Muscle layer of colon (tissue), 2 donors: ENCODE data around the gene EPHA2.

Experiments used
- H3K27ac ChIP-seq: one replicate; pipeline ENCODE4 v1.7.0; 2013; ENCODE audit warnings: low read depth, mild to moderate bottlenecking, low read length, moderate library complexity
- H3K27me3 ChIP-seq, 2 donors: one replicate each; pipeline ENCODE4 v1.7.0; 2013; ENCODE audit warnings: low read length in 2 of 2, mild to moderate bottlenecking in 2 of 2; ENCODE audit not compliant: insufficient read depth in 2 of 2, control insufficient read depth in 1 of 2
- H3K36me3 ChIP-seq: one replicate; pipeline ENCODE4 v1.7.0; 2013; ENCODE audit warnings: mild to moderate bottlenecking, low read length; ENCODE audit not compliant: insufficient read depth
- H3K4me1 ChIP-seq: one replicate; pipeline ENCODE4 v1.7.0; 2013; ENCODE audit warnings: mild to moderate bottlenecking, low read length; ENCODE audit not compliant: insufficient read depth
- H3K4me3 ChIP-seq, 2 donors: one replicate each; pipeline ENCODE4 v1.7.0; 2013; ENCODE audit warnings: low read length in 2 of 2, low read depth in 1 of 2, mild to moderate bottlenecking in 1 of 2, moderate library complexity in 1 of 2
- H3K9ac ChIP-seq: one replicate; pipeline ENCODE4 v1.7.0; 2013; ENCODE audit warnings: low read length
- H3K9me3 ChIP-seq: one replicate; pipeline ENCODE4 v1.7.0; 2013; ENCODE audit warnings: mild to moderate bottlenecking, low read length
- donor health status: abdominal sarcoma.
- donor health status: Adenocarcinoma of cecum.

Gene EPHA2

GRCh38 chr1:16137890-16138467, 17.9 kb downstream of the EPHA2 start:
- Histone ChIP-seq H3K9ac (no peak overlapping the region), H3K4me3 (no peak overlapping the region), H3K4me1 (peaks cover 17% of the 10 kb centered on the region), H3K36me3 (no peaks in the 10 kb centered on the region), H3K27me3 (no peaks in the 10 kb centered on the region), H3K27ac (no peak overlapping the region), H3K9me3 (no peaks in the 10 kb centered on the region)

- H3K27ac ChIP-seq = no peak overlapping the region
- H3K4me3 ChIP-seq = no peak overlapping the region
- no peaks in the 10 kb centered on the region for H3K4me1 ChIP-seq
- no peaks in the 10 kb centered on the region for H3K27me3 ChIP-seq
- no peaks in the 10 kb centered on the region for H3K9me3 ChIP-seq
- no peak overlapping the region for H3K9ac ChIP-seq
- no peaks in the 10 kb centered on the region for H3K36me3 ChIP-seq
Measured at GRCh38 chr1:16135501-16135900, 20.4 kb downstream of the EPHA2 start.

GRCh38 chr1:16134906-16135305, 21.0 kb downstream of the EPHA2 start:
- Histone ChIP-seq H3K27ac (no peak overlapping the region), H3K27me3 (no peaks in the 10 kb centered on the region), H3K4me1 (no peaks in the 10 kb centered on the region), H3K9me3 (no peaks in the 10 kb centered on the region), H3K4me3 (no peak overlapping the region), H3K36me3 (no peaks in the 10 kb centered on the region), H3K9ac (no peak overlapping the region)

DNA sequence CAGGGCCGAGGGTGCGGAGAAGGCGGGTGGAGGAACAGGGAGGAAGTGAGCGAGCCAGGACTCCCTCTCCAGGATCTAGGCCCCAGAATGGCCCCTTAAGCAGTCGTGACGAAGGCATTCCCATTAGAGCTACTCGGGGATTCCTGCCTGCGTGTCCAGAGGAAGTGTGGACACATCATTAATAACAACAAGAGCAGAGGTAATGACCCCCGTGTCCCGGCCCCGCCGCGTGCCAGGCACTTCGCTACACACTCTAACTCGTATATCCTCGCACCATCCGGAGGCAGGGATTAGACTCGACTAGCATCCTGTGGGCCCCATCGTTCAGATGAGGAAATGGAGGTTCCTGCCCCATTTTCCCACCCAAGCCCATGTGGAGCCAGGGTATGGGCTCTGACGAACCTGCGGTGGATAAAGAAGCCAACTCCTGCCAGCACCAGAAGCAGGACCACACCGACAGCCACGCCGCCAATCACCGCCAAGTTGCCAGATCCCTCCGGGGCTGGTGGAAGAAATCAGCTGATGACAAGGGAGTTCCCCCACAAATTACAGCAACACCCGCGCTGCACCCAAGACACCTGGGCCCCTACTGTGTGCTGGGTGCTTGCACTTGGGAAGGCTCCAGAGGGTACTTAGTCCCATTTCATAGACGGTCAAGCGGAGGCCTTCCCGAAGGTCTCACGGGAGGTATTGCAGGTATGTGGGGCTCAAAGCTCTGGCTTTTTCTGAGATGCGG, 21.6 kb downstream of the EPHA2 start:
- H3K9ac ChIP-seq = no peak overlapping the region
- H3K4me3 ChIP-seq = no peak overlapping the region
- no peaks in the 10 kb centered on the region for H3K27me3 ChIP-seq
- no peaks in the 10 kb centered on the region for H3K9me3 ChIP-seq
- H3K27ac ChIP-seq = no peak overlapping the region
- no peaks in the 10 kb centered on the region for H3K4me1 ChIP-seq
- no peaks in the 10 kb centered on the region for H3K36me3 ChIP-seq

DNA sequence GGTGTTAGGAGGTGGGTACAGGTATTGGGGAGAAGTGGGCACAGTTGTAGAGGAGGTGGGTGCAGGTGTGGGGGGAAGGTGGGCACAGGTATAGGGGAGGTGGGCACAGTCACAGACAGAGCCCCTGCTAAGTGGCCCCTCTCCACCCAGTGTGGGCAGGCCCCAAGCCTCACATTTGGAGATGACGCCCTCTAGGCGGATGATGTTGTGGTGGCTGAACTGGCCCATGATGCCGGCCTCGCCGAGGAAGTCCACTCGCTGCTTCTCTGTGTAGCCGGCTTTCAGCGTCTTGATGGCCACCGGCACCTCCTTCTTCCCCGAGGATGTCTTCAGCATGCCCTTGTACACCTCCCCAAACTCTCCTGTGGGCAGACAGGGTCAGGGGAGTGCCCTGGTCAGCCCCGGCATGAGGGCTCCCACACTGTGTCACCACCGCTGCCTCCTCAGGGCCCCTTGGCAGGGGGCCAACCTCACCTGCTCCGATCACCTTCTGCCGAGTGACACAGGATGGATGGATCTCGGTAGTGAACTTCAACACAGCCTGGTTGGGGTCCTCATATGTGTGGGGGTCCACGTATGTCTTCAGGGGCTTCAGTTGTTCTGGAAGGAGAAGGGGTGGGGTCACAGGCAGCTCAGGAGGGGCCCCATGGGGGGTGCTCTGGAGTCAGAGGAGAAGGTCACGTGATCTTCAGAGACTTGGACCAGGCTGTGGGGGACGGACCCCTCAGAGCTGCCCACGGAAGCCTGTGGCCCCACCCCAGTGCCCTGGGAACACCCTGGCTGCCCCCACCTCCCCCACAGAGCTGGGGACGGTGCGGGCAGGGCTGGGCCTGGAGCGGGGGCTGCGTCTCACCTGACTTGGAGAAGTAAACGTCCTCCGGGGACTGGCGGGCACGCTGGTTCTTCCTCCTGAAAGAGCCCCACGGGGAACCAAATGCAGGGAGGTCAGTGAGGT, 22.6 kb downstream of the EPHA2 start:
- Histone ChIP-seq H3K36me3 (no peaks in the 10 kb centered on the region), H3K4me3 (no peak overlapping the region), H3K9ac (no peak overlapping the region), H3K9me3 (no peaks in the 10 kb centered on the region), H3K27ac (no peak overlapping the region), H3K27me3 (no peaks in the 10 kb centered on the region), H3K4me1 (no peaks in the 10 kb centered on the region)

DNA sequence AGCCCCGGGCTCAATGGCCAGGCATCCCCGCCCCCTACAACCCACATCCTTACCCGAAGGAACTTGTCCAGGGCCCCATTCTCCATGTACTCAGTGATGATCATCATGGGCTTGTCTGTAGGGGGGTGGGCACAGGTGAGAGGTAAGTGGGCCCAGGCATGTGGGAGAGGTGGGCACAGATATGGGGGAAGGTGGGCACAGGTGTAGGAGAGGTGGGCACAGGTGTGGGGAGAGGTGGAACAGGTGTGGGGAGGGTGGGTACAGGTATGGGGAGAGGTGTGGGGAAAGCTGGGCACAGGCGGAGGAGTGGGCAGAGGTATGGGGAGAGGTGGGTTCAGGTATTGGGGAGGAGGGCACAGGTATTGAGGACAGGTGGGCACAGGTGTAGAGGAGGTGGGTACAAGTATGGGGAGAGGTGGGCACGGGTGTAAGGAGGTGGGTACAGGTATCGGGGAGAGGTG, 23.5 kb downstream of the EPHA2 start:
- no peak overlapping the region for H3K27ac ChIP-seq
- H3K27me3 ChIP-seq = no peaks in the 10 kb centered on the region
- H3K4me1 ChIP-seq = no peaks in the 10 kb centered on the region
- no peak overlapping the region for H3K4me3 ChIP-seq
- H3K9ac ChIP-seq = no peak overlapping the region
- no peaks in the 10 kb centered on the region for H3K9me3 ChIP-seq
- H3K36me3 ChIP-seq = no peaks in the 10 kb centered on the region

DNA sequence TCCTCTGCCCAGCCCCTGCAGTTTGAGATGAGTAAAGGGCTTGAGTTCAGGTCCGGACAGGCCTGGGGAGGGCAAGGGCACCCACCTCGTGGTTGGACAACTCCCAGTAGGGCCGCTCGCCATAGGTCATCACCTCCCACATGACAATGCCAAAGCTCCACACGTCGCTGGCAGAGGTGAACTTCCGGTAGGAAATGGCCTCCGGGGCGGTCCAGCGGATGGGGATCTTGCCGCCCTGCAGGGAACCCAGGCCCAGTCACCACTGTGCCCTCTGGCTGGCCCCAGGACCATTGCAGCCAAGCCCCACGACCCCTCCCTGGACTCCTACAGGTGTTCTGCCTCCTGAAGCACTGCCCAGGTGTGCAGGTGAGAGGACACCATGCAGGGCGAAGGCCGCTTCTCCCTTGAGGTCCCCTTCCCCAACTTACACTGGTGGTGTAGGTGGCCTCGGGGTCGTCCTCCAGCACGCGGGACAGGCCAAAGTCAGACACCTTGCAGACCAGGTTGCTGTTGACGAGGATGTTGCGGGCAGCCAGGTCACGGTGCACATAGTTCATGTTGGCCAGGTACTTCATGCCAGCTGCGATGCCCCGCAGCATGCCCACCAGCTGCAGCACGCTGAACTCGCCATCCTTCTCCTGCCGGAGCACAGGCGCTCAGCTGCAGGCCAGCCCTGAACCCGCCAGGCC, 24.1 kb downstream of the EPHA2 start:
- no peak overlapping the region for H3K27ac ChIP-seq
- H3K27me3 ChIP-seq = no peaks in the 10 kb centered on the region
- no peaks in the 10 kb centered on the region for H3K4me1 ChIP-seq
- no peaks in the 10 kb centered on the region for H3K36me3 ChIP-seq
- no peak overlapping the region for H3K4me3 ChIP-seq
- H3K9me3 ChIP-seq = no peaks in the 10 kb centered on the region
- H3K9ac ChIP-seq = no peak overlapping the region

DNA sequence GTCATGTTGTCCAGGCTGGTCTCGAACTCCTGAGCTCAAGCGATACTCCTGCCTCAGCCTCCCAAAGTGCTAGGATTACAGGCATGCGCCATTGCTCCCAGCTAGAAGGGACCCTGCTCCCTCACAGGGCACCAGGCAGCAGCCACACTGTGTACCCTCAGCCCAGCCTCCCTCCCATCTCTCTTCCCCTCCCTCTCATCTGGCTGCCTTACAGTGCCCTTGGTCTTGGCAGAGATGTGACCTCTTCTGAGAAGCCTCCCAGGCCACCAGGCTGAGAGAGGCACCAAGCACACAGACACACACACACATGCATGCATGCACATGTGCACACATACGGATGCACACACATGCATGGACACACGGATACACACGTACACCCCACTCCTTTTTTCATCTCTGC, 25.0 kb downstream of the EPHA2 start:
- Histone ChIP-seq H3K9me3 (no peaks in the 10 kb centered on the region), H3K27me3 (no peaks in the 10 kb centered on the region), H3K4me3 (no peak overlapping the region), H3K9ac (no peak overlapping the region), H3K4me1 (no peaks in the 10 kb centered on the region), H3K36me3 (no peaks in the 10 kb centered on the region), H3K27ac (no peak overlapping the region)

DNA sequence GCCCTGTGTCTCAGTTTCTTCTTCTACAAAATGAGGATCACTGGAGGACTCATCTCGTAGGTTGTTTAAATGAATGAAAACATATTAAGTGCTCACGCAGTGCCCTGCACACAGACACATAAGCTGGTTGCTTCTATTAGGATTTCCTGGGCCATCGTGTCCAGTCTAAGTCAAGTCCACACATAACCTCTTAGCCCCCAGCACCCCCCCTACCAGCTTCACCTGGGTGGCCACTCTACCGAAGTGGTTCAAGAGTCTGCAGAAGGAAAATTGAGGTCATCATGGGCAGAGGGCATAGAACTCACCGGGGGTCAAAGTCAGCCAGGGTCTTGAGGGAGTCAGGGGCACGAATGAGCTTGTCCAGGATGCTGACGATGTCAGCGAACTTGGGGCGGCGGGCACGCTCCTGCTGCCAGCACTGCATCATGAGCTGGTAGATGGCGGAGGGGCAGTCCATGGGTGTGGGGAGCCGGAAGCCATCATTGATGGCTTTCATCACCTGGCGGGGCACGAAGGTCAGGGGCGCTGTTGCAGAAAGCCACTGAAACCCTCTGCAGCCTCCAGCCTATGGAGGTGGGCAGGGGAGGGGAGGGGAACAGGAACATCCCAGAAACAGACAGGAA, 25.8 kb downstream of the EPHA2 start:
- H3K27ac ChIP-seq = no peak overlapping the region
- H3K27me3 ChIP-seq = no peaks in the 10 kb centered on the region
- H3K36me3 ChIP-seq = no peaks in the 10 kb centered on the region
- H3K9me3 ChIP-seq = no peaks in the 10 kb centered on the region
- no peak overlapping the region for H3K9ac ChIP-seq
- no peaks in the 10 kb centered on the region for H3K4me1 ChIP-seq
- no peak overlapping the region for H3K4me3 ChIP-seq

DNA sequence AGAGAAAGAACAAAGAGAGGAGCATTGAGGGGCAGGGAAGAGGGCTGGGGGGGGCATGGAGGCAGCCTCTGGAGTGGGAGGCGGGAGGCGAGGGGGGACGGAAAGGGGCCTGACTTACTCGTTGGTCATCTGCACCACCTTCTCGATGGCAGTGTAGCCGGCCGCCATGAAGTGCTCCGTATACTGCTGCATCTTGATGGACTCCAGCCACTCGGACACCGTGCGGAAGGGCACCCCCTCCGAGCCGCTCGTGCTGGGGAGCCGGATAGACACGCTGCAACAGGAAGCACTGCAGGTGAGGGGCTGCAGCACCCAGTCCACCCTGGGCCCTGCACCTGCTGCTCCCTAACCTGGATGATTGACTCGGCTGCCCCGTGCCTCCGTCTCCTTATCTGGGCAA, 26.6 kb downstream of the EPHA2 start:
- H3K36me3 ChIP-seq = no peaks in the 10 kb centered on the region
- no peaks in the 10 kb centered on the region for H3K4me1 ChIP-seq
- no peak overlapping the region for H3K4me3 ChIP-seq
- H3K9me3 ChIP-seq = no peaks in the 10 kb centered on the region
- no peak overlapping the region for H3K27ac ChIP-seq
- no peak overlapping the region for H3K9ac ChIP-seq
- no peaks in the 10 kb centered on the region for H3K27me3 ChIP-seq

DNA sequence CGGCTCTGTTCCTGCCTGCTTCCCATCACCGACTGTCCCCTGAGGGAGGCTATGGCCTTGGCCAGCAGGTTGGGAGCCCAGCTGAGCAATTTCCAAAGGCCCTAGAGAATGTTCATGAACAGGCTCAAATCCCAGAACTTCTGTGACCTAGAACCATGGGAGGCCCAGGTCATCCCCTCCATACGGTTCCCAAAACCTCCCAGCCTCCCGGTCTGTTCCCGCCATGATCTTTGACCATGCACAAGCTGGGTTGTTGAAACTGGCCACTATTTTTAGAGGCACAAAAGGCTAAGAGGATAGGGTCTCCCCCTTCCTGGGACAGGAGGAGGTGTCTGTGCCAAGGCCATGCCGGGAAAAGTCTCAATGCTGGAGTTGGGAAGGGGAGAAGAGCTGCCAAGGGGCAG, 27.5 kb downstream of the EPHA2 start:
- Histone ChIP-seq H3K27ac (no peak overlapping the region), H3K27me3 (no peaks in the 10 kb centered on the region), H3K4me3 (no peak overlapping the region), H3K36me3 (no peaks in the 10 kb centered on the region), H3K9me3 (no peaks in the 10 kb centered on the region), H3K4me1 (no peaks in the 10 kb centered on the region), H3K9ac (no peak overlapping the region)
